HCT116 (cell line): ENCODE results near the gene ZNF536.

ENCODE experiments used
- CEBPB ChIP-seq: IDR thresholded peaks from 2 replicates; pipeline ENCODE4 v1.6.1; 2012; ENCODE audit warnings: low read depth
- EZH2 ChIP-seq: fragments of 200-600 bp; sonication (generic); IDR thresholded peaks from 2 replicates; pipeline ENCODE4 v1.6.1; 2017; ENCODE audit warnings: antibody characterized with exemption, mixed run types
- EZH2phosphoT487 ChIP-seq: fragments of 200-600 bp; IDR thresholded peaks from 2 replicates; pipeline ENCODE4 v1.6.1; 2018; ENCODE audit warnings: antibody characterized with exemption, borderline replicate concordance
- FOSL1 ChIP-seq: IDR thresholded peaks from 2 replicates; pipeline ENCODE4 v1.6.1; 2012; ENCODE audit warnings: low read depth
- POLR2A ChIP-seq: IDR thresholded peaks from 2 replicates; pipeline ENCODE4 v1.7.0; 2011; ENCODE audit warnings: borderline replicate concordance; ENCODE audit not compliant: insufficient read depth, insufficient read length; ENCODE audit errors: extremely low read depth
- POLR2AphosphoS5 ChIP-seq: IDR thresholded peaks from 2 replicates; pipeline ENCODE4 v1.6.1; 2011; ENCODE audit warnings: mild to moderate bottlenecking, low read depth, low read length, moderate library complexity
- SIN3A ChIP-seq: IDR thresholded peaks from 2 replicates; pipeline ENCODE4 v1.6.1; 2012; ENCODE audit warnings: low read depth
- SP1 ChIP-seq: IDR thresholded peaks from 2 replicates; pipeline ENCODE4 v1.6.1; 2012; ENCODE audit warnings: low read depth
- TF ChIP-seq, protein P1 (sequence below), 3 experiments: fragments of 200-600 bp in 1 of 3; sonication (generic) in 1 of 3; IDR thresholded peaks in 2 of 3; conservative IDR thresholded peaks in 1 of 3; 2 replicates each; pipeline ENCODE4 v1.5.1; 2012 to 2017; ENCODE audit warnings: low read depth in 2 of 3, low read length in 2 of 3, antibody characterized with exemption in 1 of 3, borderline replicate concordance in 1 of 3, control low read depth in 1 of 3, mild to moderate bottlenecking in 1 of 3, mixed read lengths in 1 of 3, mixed run types in 1 of 3, moderate library complexity in 1 of 3; ENCODE audit not compliant: insufficient read depth in 1 of 3
- TF ChIP-seq, protein P2 (sequence below): IDR thresholded peaks from 2 replicates; pipeline ENCODE4 v1.6.1; 2012; ENCODE audit warnings: low read depth

DNA sequence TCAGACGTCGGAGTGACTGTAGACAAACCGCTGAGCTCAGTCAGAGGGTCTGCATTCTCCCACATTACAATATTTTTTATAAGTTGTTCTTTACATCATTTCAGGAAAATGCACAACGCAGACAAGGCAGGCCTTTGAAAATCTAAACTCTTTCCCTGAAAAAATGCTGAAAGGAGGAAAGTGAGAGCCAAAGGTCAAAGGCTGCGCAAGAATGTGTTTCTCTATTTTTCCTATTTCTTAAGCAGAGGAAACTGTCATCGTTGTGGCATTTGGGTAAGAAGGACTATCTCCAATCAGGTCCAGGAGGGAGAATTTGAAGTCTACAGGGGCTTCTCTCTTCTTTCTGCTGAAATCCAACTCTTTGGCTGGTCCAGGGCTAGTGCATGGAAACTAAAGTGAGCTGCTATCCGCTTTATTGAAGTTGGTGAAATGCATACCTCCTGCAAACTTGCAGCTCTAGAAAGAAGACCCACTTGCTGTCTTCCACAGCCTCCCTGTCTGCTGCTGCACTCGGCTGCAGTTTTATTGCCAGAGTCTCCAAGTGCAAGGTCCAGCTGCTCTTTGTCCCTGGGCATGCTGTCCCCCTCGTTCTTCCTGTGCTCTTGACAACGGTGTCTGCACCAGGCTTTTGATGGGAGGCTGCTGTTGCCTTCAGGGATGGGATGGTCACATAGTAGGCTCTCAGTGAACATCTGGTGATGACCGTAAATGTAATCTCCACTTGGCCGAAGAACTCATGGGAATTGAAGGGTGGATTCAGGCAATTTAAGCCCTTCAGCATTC is 31.2 kb downstream of the ZNF536 start:
- TF ChIP-seq, protein P1, sequence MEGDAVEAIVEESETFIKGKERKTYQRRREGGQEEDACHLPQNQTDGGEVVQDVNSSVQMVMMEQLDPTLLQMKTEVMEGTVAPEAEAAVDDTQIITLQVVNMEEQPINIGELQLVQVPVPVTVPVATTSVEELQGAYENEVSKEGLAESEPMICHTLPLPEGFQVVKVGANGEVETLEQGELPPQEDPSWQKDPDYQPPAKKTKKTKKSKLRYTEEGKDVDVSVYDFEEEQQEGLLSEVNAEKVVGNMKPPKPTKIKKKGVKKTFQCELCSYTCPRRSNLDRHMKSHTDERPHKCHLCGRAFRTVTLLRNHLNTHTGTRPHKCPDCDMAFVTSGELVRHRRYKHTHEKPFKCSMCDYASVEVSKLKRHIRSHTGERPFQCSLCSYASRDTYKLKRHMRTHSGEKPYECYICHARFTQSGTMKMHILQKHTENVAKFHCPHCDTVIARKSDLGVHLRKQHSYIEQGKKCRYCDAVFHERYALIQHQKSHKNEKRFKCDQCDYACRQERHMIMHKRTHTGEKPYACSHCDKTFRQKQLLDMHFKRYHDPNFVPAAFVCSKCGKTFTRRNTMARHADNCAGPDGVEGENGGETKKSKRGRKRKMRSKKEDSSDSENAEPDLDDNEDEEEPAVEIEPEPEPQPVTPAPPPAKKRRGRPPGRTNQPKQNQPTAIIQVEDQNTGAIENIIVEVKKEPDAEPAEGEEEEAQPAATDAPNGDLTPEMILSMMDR (IDR thresholded peaks at IDR 0.05 in 2 of 3, conservative IDR thresholded peaks at IDR 0.05 in 1 of 3; ENCODE audit: borderline replicate concordance in 1 of 3, insufficient read depth in 1 of 3, low read depth in 2 of 3, low read length in 2 of 3), result no peak
- TF ChIP-seq POLR2AphosphoS5, result no peak
- TF ChIP-seq EZH2, result no peak
- no peak for TF ChIP-seq SIN3A
- TF ChIP-seq, protein P2, sequence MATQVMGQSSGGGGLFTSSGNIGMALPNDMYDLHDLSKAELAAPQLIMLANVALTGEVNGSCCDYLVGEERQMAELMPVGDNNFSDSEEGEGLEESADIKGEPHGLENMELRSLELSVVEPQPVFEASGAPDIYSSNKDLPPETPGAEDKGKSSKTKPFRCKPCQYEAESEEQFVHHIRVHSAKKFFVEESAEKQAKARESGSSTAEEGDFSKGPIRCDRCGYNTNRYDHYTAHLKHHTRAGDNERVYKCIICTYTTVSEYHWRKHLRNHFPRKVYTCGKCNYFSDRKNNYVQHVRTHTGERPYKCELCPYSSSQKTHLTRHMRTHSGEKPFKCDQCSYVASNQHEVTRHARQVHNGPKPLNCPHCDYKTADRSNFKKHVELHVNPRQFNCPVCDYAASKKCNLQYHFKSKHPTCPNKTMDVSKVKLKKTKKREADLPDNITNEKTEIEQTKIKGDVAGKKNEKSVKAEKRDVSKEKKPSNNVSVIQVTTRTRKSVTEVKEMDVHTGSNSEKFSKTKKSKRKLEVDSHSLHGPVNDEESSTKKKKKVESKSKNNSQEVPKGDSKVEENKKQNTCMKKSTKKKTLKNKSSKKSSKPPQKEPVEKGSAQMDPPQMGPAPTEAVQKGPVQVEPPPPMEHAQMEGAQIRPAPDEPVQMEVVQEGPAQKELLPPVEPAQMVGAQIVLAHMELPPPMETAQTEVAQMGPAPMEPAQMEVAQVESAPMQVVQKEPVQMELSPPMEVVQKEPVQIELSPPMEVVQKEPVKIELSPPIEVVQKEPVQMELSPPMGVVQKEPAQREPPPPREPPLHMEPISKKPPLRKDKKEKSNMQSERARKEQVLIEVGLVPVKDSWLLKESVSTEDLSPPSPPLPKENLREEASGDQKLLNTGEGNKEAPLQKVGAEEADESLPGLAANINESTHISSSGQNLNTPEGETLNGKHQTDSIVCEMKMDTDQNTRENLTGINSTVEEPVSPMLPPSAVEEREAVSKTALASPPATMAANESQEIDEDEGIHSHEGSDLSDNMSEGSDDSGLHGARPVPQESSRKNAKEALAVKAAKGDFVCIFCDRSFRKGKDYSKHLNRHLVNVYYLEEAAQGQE, result no peak
- no peak for TF ChIP-seq EZH2phosphoT487
- no peak for TF ChIP-seq CEBPB
- TF ChIP-seq POLR2A, result no peak
- no peak for TF ChIP-seq FOSL1
- TF ChIP-seq SP1, result no peak
